Natural killer cell treated with Interleukin-12 subunit alpha and Interleukin-12 subunit beta and Interleukin-15 and Interleukin-18, amount 100 ng/mL, for 72 hours (primary cell): ENCODE results near the gene CORO2A. TPM values are rescaled to one million over a fixed set of nuclear protein-coding genes. Genes with fewer than 3 reads are reported as not detected.

Experiments
- ATAC-seq, 2 donors: fragments of 150-1000 bp; cut with Tn5 transposase in 1 of 2; sonication (Bioruptor Pico), chemical (Tn5 transposase) in 1 of 2; 2 replicates each; pipeline ENCODE4 v1.10.0; 2021
- DNase-seq: peaks from one replicate; pipeline ENCODE4 v3.0.0; 2022; ENCODE audit warnings: low spot score
- H3K27ac Mint-ChIP-seq, 2 donors: 1 replicate in 1 of 2; 2 replicates in 1 of 2; pipeline ENCODE4 v1.8.0; 2022; ENCODE audit warnings: mixed read lengths in 2 of 2, mild to moderate bottlenecking in 1 of 2, moderate library complexity in 1 of 2
- H3K27me3 Mint-ChIP-seq, 2 donors: 1 replicate in 1 of 2; 2 replicates in 1 of 2; pipeline ENCODE4 v1.8.0; 2022; ENCODE audit warnings: mixed read lengths in 2 of 2
- H3K36me3 Mint-ChIP-seq: one replicate; pipeline ENCODE4 v1.8.0; 2022; ENCODE audit warnings: mixed read lengths
- H3K4me1 Mint-ChIP-seq, 2 donors: 1 replicate in 1 of 2; 2 replicates in 1 of 2; pipeline ENCODE4 v1.8.0; 2022; ENCODE audit warnings: low read depth in 2 of 2, mixed read lengths in 2 of 2, mild to moderate bottlenecking in 1 of 2
- H3K4me3 Mint-ChIP-seq: one replicate; pipeline ENCODE4 v1.8.0; 2022; ENCODE audit warnings: mixed read lengths
- H3K9me3 Mint-ChIP-seq: 2 replicates; pipeline ENCODE4 v1.8.0; 2022; ENCODE audit warnings: mixed read lengths
- total RNA-seq, 2 donors: library from RNA; stranded (reverse); gene quantifications; one replicate each; pipeline ENCODE4 v1.2.3, GENCODE V29; 2022

CORO2A gene
- total RNA-seq, 2 donors from 2014 or later, result 0.95 to 1.8 TPM

GRCh38 chr9:98211260-98211659, 18.8 kb upstream of the CORO2A start:
- no peak overlapping the region for H3K27ac Mint-ChIP-seq
- H3K36me3 Mint-ChIP-seq, result no peaks in the 10 kb centered on the region
- ATAC-seq, result no peak

GRCh38 chr9:98210435-98210834, 18.0 kb upstream of the CORO2A start:
- Mint-ChIP-seq H3K9me3 (no peaks in the 10 kb centered on the region), H3K4me1 (no peaks in the 10 kb centered on the region), H3K4me3 (no peak overlapping the region), H3K27me3 (no peaks in the 10 kb centered on the region), H3K36me3 (no peaks in the 10 kb centered on the region), H3K27ac (no peak overlapping the region)
- ATAC-seq, result no peak
- DNase-seq, result no peak

More at GRCh38 chr9:98211260-98211659, 18.8 kb upstream of the CORO2A start:
- DNase-seq, result peak; percentile 16
- no peaks in the 10 kb centered on the region for H3K9me3 Mint-ChIP-seq
- no peak overlapping the region for H3K4me3 Mint-ChIP-seq
- no peaks in the 10 kb centered on the region for H3K27me3 Mint-ChIP-seq
- H3K4me1 Mint-ChIP-seq, result no peaks in the 10 kb centered on the region

GRCh38 chr9:98209530-98209929, 17.1 kb upstream of the CORO2A start:
- Mint-ChIP-seq H3K4me1 (no peaks in the 10 kb centered on the region), H3K27me3 (no peaks in the 10 kb centered on the region), H3K9me3 (no peaks in the 10 kb centered on the region), H3K27ac (no peak overlapping the region), H3K36me3 (no peaks in the 10 kb centered on the region), H3K4me3 (no peak overlapping the region)
- ATAC-seq (no peak), DNase-seq (no peak)

- DNase-seq (no peak), ATAC-seq (no peak)
- Mint-ChIP-seq H3K27me3 (no peaks in the 10 kb centered on the region), H3K4me3 (no peak overlapping the region), H3K9me3 (no peaks in the 10 kb centered on the region), H3K36me3 (no peaks in the 10 kb centered on the region), H3K27ac (no peak overlapping the region), H3K4me1 (no peaks in the 10 kb centered on the region)
These were observed 16.2 kb upstream of the CORO2A start for GRCh38 chr9:98208635-98209034.

GRCh38 chr9:98207606-98208005, 15.2 kb upstream of the CORO2A start:
- no peak overlapping the region for H3K27ac Mint-ChIP-seq

GRCh38 chr9:98206754-98207153, 14.3 kb upstream of the CORO2A start:
- DNase-seq, result no peak
- H3K27ac Mint-ChIP-seq, result no peak overlapping the region
- no peaks in the 10 kb centered on the region for H3K27me3 Mint-ChIP-seq
- no peak for ATAC-seq
- no peak overlapping the region for H3K4me3 Mint-ChIP-seq
- H3K36me3 Mint-ChIP-seq, result no peaks in the 10 kb centered on the region
- no peaks in the 10 kb centered on the region for H3K4me1 Mint-ChIP-seq
- H3K9me3 Mint-ChIP-seq, result no peaks in the 10 kb centered on the region

More at GRCh38 chr9:98207606-98208005, 15.2 kb upstream of the CORO2A start:
- no peak overlapping the region for H3K4me3 Mint-ChIP-seq
- no peaks in the 10 kb centered on the region for H3K27me3 Mint-ChIP-seq
- peak; percentile 49 for DNase-seq
- H3K9me3 Mint-ChIP-seq, result no peaks in the 10 kb centered on the region
- ATAC-seq, result no peak
- no peaks in the 10 kb centered on the region for H3K4me1 Mint-ChIP-seq
- no peaks in the 10 kb centered on the region for H3K36me3 Mint-ChIP-seq

- ATAC-seq, result no peak
- Mint-ChIP-seq H3K4me3 (no peak overlapping the region), H3K27ac (no peak overlapping the region), H3K4me1 (no peaks in the 10 kb centered on the region), H3K36me3 (no peaks in the 10 kb centered on the region), H3K27me3 (no peaks in the 10 kb centered on the region), H3K9me3 (no peaks in the 10 kb centered on the region)
- no peak for DNase-seq
These were observed 12.3 kb upstream of the CORO2A start for GRCh38 chr9:98204692-98205091.

GRCh38 chr9:98203153-98203552, 10.7 kb upstream of the CORO2A start:
- no peaks in the 10 kb centered on the region for H3K27me3 Mint-ChIP-seq
- no peak overlapping the region for H3K27ac Mint-ChIP-seq
- ATAC-seq, result no peak
- H3K9me3 Mint-ChIP-seq, result no peaks in the 10 kb centered on the region
- no peak overlapping the region for H3K4me3 Mint-ChIP-seq
- H3K4me1 Mint-ChIP-seq, result no peaks in the 10 kb centered on the region
- no peaks in the 10 kb centered on the region for H3K36me3 Mint-ChIP-seq
- DNase-seq, result no peak

GRCh38 chr9:98202252-98202651, 9.8 kb upstream of the CORO2A start:
- Mint-ChIP-seq H3K36me3 (no peaks in the 10 kb centered on the region), H3K27me3 (no peaks in the 10 kb centered on the region), H3K4me3 (no peak overlapping the region), H3K4me1 (no peaks in the 10 kb centered on the region), H3K27ac (no peak overlapping the region), H3K9me3 (no peaks in the 10 kb centered on the region)
- ATAC-seq (no peak), DNase-seq (no peak)

- Mint-ChIP-seq H3K9me3 (no peaks in the 10 kb centered on the region), H3K4me1 (no peaks in the 10 kb centered on the region), H3K27ac (no peak overlapping the region), H3K36me3 (no peaks in the 10 kb centered on the region), H3K4me3 (no peak overlapping the region), H3K27me3 (no peaks in the 10 kb centered on the region)
- DNase-seq (no peak), ATAC-seq (no peak)
These were observed 9.3 kb upstream of the CORO2A start for GRCh38 chr9:98201749-98202148.

- Mint-ChIP-seq H3K4me1 (no peaks in the 10 kb centered on the region), H3K27ac (no peak overlapping the region), H3K4me3 (no peak overlapping the region), H3K9me3 (no peaks in the 10 kb centered on the region), H3K27me3 (no peaks in the 10 kb centered on the region), H3K36me3 (no peaks in the 10 kb centered on the region)
- DNase-seq (no peak), ATAC-seq (no peak)
These were observed 8.7 kb upstream of the CORO2A start for GRCh38 chr9:98201102-98201501.

GRCh38 chr9:98199388-98200033, 7.1 kb upstream of the CORO2A start:
- Mint-ChIP-seq H3K4me3 (no peak overlapping the region), H3K27ac (no peak overlapping the region), H3K4me1 (no peaks in the 10 kb centered on the region), H3K36me3 (no peaks in the 10 kb centered on the region), H3K9me3 (no peaks in the 10 kb centered on the region), H3K27me3 (no peaks in the 10 kb centered on the region)
- DNase-seq, result no peak
- no peak for ATAC-seq

GRCh38 chr9:98195671-98196070, 3.2 kb upstream of the CORO2A start:
- ATAC-seq, result no peak
- no peak overlapping the region for H3K4me3 Mint-ChIP-seq
- no peak for DNase-seq
- H3K27me3 Mint-ChIP-seq, result no peaks in the 10 kb centered on the region
- no peaks in the 10 kb centered on the region for H3K36me3 Mint-ChIP-seq
- no peaks in the 10 kb centered on the region for H3K9me3 Mint-ChIP-seq
- H3K27ac Mint-ChIP-seq, result no peak overlapping the region
- peaks cover 0 to 3% of the 10 kb centered on the region in 2 donors for H3K4me1 Mint-ChIP-seq

- Mint-ChIP-seq H3K4me1 (peaks cover 0 to 3% of the 10 kb centered on the region in 2 donors), H3K36me3 (no peaks in the 10 kb centered on the region), H3K27ac (no peak overlapping the region), H3K4me3 (peak overlapping the region; percentile 75), H3K9me3 (no peaks in the 10 kb centered on the region), H3K27me3 (no peaks in the 10 kb centered on the region)
- no peak for ATAC-seq
- DNase-seq, result no peak
These were observed 1.0 kb upstream of the CORO2A start for GRCh38 chr9:98193336-98193944.
